PC-9 (cell line): ENCODE results near the gene SBK3. TPM values are rescaled to one million over a fixed set of nuclear protein-coding genes. Genes with fewer than 3 reads are reported as not detected.

Experiments
- Bru-seq: library from RNA; stranded (reverse); fragments of 400-500 nt; gene quantifications from one replicate; lab custom pipeline; 2021; lab: Mats Ljungman, UMichigan
- BruChase-seq, 2 experiments: library from RNA; stranded (reverse); fragments of 400-500 nt; gene quantifications; one replicate each; lab custom pipeline; 2021; lab: Mats Ljungman, UMichigan
- BruUV-seq: library from RNA; stranded (reverse); fragments of 400-500 nt; replicated peaks from 2 replicates; lab custom pipeline; 2021; lab: Mats Ljungman, UMichigan
- CTCF ChIA-PET: fragments of 300-600 bp; sonication (Branson Sonifier 250); formaldehyde crosslinking; loops from one replicate; lab custom pipeline; 2022; ENCODE audit warnings: antibody characterized with exemption; lab: Charles Lee
- POLR2A ChIA-PET: fragments of 300-600 bp; sonication (Branson Sonifier 250); formaldehyde crosslinking; loops from one replicate; lab custom pipeline; 2022; ENCODE audit warnings: antibody characterized with exemption; ENCODE audit not compliant: unreplicated experiment; lab: Charles Lee
- DNase-seq, 2 experiments: peaks; one replicate each; pipeline versions ENCODE4 v3.0.0 to v3.0.0-alpha.2; 2015 to 2022; ENCODE audit warnings: mixed read lengths in 1 of 2
- H2AFZ ChIP-seq: fragments of 200-600 bp; sonication (generic); 2 replicates; pipeline ENCODE4 v1.8.1; 2017; ENCODE audit warnings: antibody characterized with exemption
- H3F3A ChIP-seq: fragments of 200-600 bp; sonication (generic); 2 replicates; pipeline ENCODE4 v1.8.1; 2017; ENCODE audit warnings: antibody characterized with exemption, mild to moderate bottlenecking, low read depth; ENCODE audit not compliant: insufficient read depth
- H3K27ac ChIP-seq: fragments of 200-600 bp; sonication (generic); 2 replicates; pipeline ENCODE4 v1.6.1; 2016; ENCODE audit warnings: mixed run types
- H3K27me3 ChIP-seq: fragments of 200-600 bp; sonication (generic); 2 replicates; pipeline ENCODE4 v1.6.1; 2016; ENCODE audit warnings: low read depth, mixed run types; ENCODE audit not compliant: insufficient read depth
- H3K36me3 ChIP-seq: fragments of 200-600 bp; sonication (generic); 2 replicates; pipeline ENCODE4 v1.6.1; 2016; ENCODE audit warnings: low read depth, mixed run types
- H3K4me1 ChIP-seq: fragments of 200-600 bp; sonication (generic); replicated peaks from 2 replicates; pipeline ENCODE4 v1.6.1; 2016; ENCODE audit warnings: mixed run types; ENCODE audit not compliant: insufficient read depth
- H3K4me2 ChIP-seq: fragments of 200-600 bp; sonication (generic); 2 replicates; pipeline ENCODE4 v1.6.1; 2017; ENCODE audit warnings: mixed run types
- H3K4me3 ChIP-seq: fragments of 200-600 bp; sonication (generic); 2 replicates; pipeline ENCODE4 v1.6.1; 2016; ENCODE audit warnings: mixed run types
- H3K79me2 ChIP-seq: fragments of 200-600 bp; sonication (generic); 2 replicates; pipeline ENCODE4 v1.6.1; 2017; ENCODE audit warnings: low read depth, mixed run types
- H3K9me2 ChIP-seq: fragments of 200-600 bp; sonication (generic); 2 replicates; pipeline ENCODE4 v1.8.1; 2017; ENCODE audit warnings: mild to moderate bottlenecking; ENCODE audit not compliant: insufficient read depth
- H3K9me3 ChIP-seq: fragments of 200-600 bp; sonication (generic); 2 replicates; pipeline ENCODE4 v1.8.1; 2016; ENCODE audit warnings: low read depth; ENCODE audit not compliant: insufficient read depth
- H4K20me1 ChIP-seq: fragments of 200-600 bp; sonication (generic); 2 replicates; pipeline ENCODE4 v1.8.1; 2017; ENCODE audit not compliant: insufficient read depth
- EZH2 ChIP-seq: fragments of 200-600 bp; sonication (generic); IDR thresholded peaks from 2 replicates; pipeline ENCODE4 v1.8.0; 2017; ENCODE audit warnings: antibody characterized with exemption, low read depth
- intact Hi-C: fragments of 100-400 bp; cut with micrococcal nuclease; formaldehyde crosslinking; loops from one replicate; pipeline ENCODE4 v1.10.0; 2022; ENCODE audit not compliant: unreplicated experiment
- long read RNA-seq: library from polyadenylated mRNA; stranded (forward); transcript quantifications from one replicate; pipeline ENCODE4 v2.0.0, GENCODE V29; 2022
- total RNA-seq: library from RNA; stranded (reverse); gene quantifications from 2 replicates; pipeline ENCODE4 v1.2.3, GENCODE V29; 2021
- TF ChIP-seq, protein P1 (sequence below): fragments of 200-600 bp; sonication (generic); conservative IDR thresholded peaks from 2 replicates; pipeline ENCODE4 v1.6.1; 2017; ENCODE audit warnings: mixed run types, antibody characterized with exemption, mild to moderate bottlenecking, moderate library complexity

SBK3 gene
- total RNA-seq: 41.4 and 45.0 TPM in 2 replicates
- Bru-seq, nascent RNA: percentile 54 among the genes with signal in this experiment
- percentile 68 among the genes with signal in this experiment for BruChase-seq, experiment 1, labeled RNA remaining after a 2-hour chase
- percentile 79 among the genes with signal in this experiment for BruChase-seq, experiment 2, labeled RNA remaining after a 6-hour chase
- long read RNA-seq, partial matches to known transcripts: 3 of 16 reads
- long read RNA-seq, other reads (novel, unspliced or antisense): 11 of 16 reads

- DNase-seq: no peak
- TF ChIP-seq, protein P1, sequence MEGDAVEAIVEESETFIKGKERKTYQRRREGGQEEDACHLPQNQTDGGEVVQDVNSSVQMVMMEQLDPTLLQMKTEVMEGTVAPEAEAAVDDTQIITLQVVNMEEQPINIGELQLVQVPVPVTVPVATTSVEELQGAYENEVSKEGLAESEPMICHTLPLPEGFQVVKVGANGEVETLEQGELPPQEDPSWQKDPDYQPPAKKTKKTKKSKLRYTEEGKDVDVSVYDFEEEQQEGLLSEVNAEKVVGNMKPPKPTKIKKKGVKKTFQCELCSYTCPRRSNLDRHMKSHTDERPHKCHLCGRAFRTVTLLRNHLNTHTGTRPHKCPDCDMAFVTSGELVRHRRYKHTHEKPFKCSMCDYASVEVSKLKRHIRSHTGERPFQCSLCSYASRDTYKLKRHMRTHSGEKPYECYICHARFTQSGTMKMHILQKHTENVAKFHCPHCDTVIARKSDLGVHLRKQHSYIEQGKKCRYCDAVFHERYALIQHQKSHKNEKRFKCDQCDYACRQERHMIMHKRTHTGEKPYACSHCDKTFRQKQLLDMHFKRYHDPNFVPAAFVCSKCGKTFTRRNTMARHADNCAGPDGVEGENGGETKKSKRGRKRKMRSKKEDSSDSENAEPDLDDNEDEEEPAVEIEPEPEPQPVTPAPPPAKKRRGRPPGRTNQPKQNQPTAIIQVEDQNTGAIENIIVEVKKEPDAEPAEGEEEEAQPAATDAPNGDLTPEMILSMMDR: no peak
- no peak for TF ChIP-seq EZH2
- peaks cover 7% of the 10 kb centered on the region; the same call in 1 of the 2 replicates for H3K79me2 ChIP-seq
- no peaks in the 10 kb centered on the region for H3K9me3 ChIP-seq
- peak within 1 kb of the TSS; percentile 45; the same call in 1 of the 2 replicates for H3K4me3 ChIP-seq
- no TSS peak for BruUV-seq
- peak within 1 kb of the TSS; percentile 77 for H3K4me2 ChIP-seq
- H3K9me2 ChIP-seq: no peaks in the 10 kb centered on the region
- peak within 1 kb of the TSS; percentile 79 for H2AFZ ChIP-seq
- peaks cover 55% of the 10 kb centered on the region for H3F3A ChIP-seq
- H3K27ac ChIP-seq: peak within 1 kb of the TSS; percentile 96
- ChIA-PET POLR2A (interaction anchor here (0.5 kb wide), 1 partner anchor 22 kb away, joined by 8 read pairs; no protein-coding TSS in a partner anchor), CTCF (interaction anchor here (1.4 kb wide), 1 partner anchor 87 kb away, joined by 3 read pairs; no protein-coding TSS in a partner anchor)
- no peaks in the 10 kb centered on the region for H3K36me3 ChIP-seq
- H3K27me3 ChIP-seq: no peaks in the 10 kb centered on the region
- intact Hi-C loops: loop anchor here (5.0 kb wide), 1 partner anchor 68 kb away; the partner anchor contains the start of gene ZNF628
- no peaks in the 10 kb centered on the region for H4K20me1 ChIP-seq
- peaks cover 69% of the 10 kb centered on the region for H3K4me1 ChIP-seq
These were observed at the start of gene SBK3 for GRCh38 chr19:55545443-55545842. Gene SBK3 (minus strand): TSS chr19:55545543. CDS start chr19:55545543, 0 bp downstream.

DNA sequence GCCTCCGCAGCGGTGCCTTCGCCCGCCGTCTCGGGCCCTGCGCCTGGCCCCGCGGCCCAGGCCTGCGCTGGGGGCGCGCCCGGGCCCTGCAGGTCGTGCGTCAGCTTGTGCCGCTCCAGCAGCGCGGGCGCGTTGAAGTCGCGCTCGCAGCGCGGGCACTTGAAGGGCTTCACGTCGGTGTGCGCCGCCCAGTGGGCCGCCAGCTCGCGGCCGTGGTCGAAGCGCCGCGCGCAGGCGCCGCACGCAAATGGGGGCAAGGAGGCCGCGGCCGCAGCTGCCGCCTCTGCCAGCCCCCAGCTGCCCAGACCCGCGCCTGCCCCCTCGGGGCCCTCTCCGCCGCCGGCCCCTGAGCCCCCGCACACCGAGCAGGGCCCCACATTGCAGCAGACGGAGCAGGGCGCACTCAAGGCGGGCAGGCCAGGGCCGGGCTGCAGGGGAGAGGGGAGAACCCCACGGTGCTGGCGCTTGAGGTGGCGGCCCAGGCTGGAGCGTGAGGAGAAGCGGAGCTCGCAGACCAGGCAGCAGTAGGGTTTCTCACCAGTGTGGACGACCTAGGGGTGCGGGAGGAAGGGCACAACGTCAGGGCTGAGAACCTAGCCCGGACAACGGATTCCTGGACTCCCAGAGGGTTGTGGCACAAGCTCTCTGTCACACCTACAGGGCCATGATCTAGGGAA is 47.9 kb upstream of the SBK3 start:
- ChIA-PET CTCF (no interaction called here), POLR2A (no interaction called here)
- H3F3A ChIP-seq: peaks cover 31% of the 10 kb centered on the region
- no peak overlapping the region for H3K4me3 ChIP-seq
- H4K20me1 ChIP-seq: no peaks in the 10 kb centered on the region
- H3K27ac ChIP-seq: no peak overlapping the region
- no peaks in the 10 kb centered on the region for H3K9me3 ChIP-seq
- 0 out of 2 replicates have a peak, but pooled peaks cover 3% of the 10 kb centered on the region for H3K79me2 ChIP-seq
- no peak for TF ChIP-seq EZH2
- TF ChIP-seq, protein P1: no peak
- H3K9me2 ChIP-seq: no peaks in the 10 kb centered on the region
- intact Hi-C loops: no loop called here
- no peak overlapping the region for H2AFZ ChIP-seq
- H3K27me3 ChIP-seq: no peaks in the 10 kb centered on the region
- H3K36me3 ChIP-seq: peaks cover 4% of the 10 kb centered on the region; the same call in 1 of the 2 replicates
- no peaks in the 10 kb centered on the region for H3K4me1 ChIP-seq
- no TSS peak for BruUV-seq
- no peak overlapping the region for H3K4me2 ChIP-seq
- DNase-seq: no peak

DNA sequence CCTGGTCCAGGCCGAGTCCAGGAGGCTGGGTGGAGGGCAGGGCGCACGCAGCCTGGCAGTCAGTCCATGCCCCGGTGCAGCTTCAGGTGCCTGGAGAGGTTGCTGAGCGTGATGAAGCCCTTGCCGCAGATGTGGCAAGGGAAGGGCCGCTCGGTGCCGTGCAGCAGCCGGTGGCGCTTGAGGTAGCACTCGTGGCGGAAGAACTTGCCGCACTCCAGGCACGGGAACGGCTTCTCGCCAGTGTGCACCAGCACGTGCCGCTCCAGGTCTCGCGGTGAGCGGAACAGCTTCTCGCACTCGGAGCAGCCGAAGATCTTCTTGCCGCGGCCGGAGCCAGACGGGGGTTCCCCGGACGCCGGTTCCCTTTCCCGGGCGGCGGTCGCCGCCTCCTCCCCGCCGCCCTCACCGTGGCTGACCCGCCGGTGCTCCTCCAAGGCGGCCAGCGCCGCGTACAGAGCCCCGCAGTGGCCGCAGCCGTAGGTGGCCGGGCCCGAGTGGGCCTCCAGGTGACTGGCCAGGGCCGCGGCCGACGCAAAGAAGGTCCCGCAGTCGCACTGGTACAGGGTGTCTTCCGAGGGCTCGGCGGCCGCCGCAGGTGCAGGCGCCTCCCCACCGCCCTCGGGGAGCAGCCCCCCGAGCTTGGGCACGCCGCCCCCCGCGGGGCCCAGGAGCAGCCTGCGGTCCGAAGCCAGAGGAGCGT is 47.2 kb upstream of the SBK3 start:
- CTCF ChIA-PET: no interaction called here
- peaks cover 4% of the 10 kb centered on the region; the same call in 1 of the 2 replicates for H3K36me3 ChIP-seq
- no peak for DNase-seq
- BruUV-seq: no TSS peak
- H3K27me3 ChIP-seq: no peaks in the 10 kb centered on the region
- H2AFZ ChIP-seq: no peak overlapping the region
- no peak overlapping the region for H3K4me3 ChIP-seq
- intact Hi-C loops: no loop called here
- H3K79me2 ChIP-seq: no peaks in the 10 kb centered on the region
- POLR2A ChIA-PET: no interaction called here
- H4K20me1 ChIP-seq: no peaks in the 10 kb centered on the region
- H3K4me1 ChIP-seq: no peaks in the 10 kb centered on the region
- H3K9me2 ChIP-seq: no peaks in the 10 kb centered on the region
- TF ChIP-seq, protein P1: no peak
- TF ChIP-seq EZH2: no peak
- H3K27ac ChIP-seq: no peak overlapping the region
- H3K4me2 ChIP-seq: no peak overlapping the region
- peaks cover 32% of the 10 kb centered on the region for H3F3A ChIP-seq
- no peaks in the 10 kb centered on the region for H3K9me3 ChIP-seq
